Left ventricle myocardium inferior (tissue), 1 donor: ENCODE results near the gene HES6. TPM values are rescaled to one million over a fixed set of nuclear protein-coding genes. Genes with fewer than 3 reads are reported as not detected.

Experiments used
- DNase-seq: peaks from one replicate; pipeline ENCODE4 v3.0.0-alpha.2; 2020
- H3K27ac ChIP-seq: fragments of 200-600 bp; replicated peaks from 2 replicates; pipeline ENCODE4 v1.8.0; 2021
- H3K27me3 ChIP-seq: fragments of 200-600 bp; 2 replicates; pipeline ENCODE4 v1.8.0; 2021; ENCODE audit warnings: low read depth
- H3K36me3 ChIP-seq: fragments of 200-600 bp; 2 replicates; pipeline ENCODE4 v1.8.0; 2021
- H3K4me1 ChIP-seq: fragments of 200-600 bp; 2 replicates; pipeline ENCODE4 v1.8.0; 2021
- H3K4me3 ChIP-seq: fragments of 200-600 bp; 2 replicates; pipeline ENCODE4 v1.8.0; 2021; ENCODE audit warnings: mild to moderate bottlenecking, moderate library complexity
- H3K9me3 ChIP-seq: fragments of 200-600 bp; replicated peaks from 2 replicates; pipeline ENCODE4 v1.8.0; 2021
- CTCF ChIP-seq: fragments of 200-600 bp; IDR thresholded peaks from 2 replicates; pipeline ENCODE4 v1.8.0; 2021; ENCODE audit warnings: antibody characterized with exemption, mild to moderate bottlenecking, borderline replicate concordance
- intact Hi-C: fragments of 100-400 bp; cut with micrococcal nuclease; formaldehyde crosslinking; loops from one replicate; pipeline ENCODE4 v1.11.0; 2022
- total RNA-seq: library from RNA; stranded (reverse); fragmentation: NEBNext Ultra II Directional; extraction: Animal tissue kit (Norgen Biotek cat#: 25700); gene quantifications from one replicate; pipeline ENCODE4 v1.2.1, GENCODE V29; 2021
- donor health status: DM: no; HTN: yes; CAD: no; lungs with severe emphysema.

HES6 gene
- total RNA-seq, 1 donor from 2014 or later, result 2.7 TPM

GRCh38 chr2:238224356-238225035 lies 15.3 kb downstream of the HES6 start:
- TF ChIP-seq CTCF, result no peak
- H3K27me3 ChIP-seq, result no peaks in the 10 kb centered on the region
- no peaks in the 10 kb centered on the region for H3K36me3 ChIP-seq
- intact Hi-C loops, result no loop called here
- no peaks in the 10 kb centered on the region for H3K9me3 ChIP-seq
- H3K4me1 ChIP-seq, result peaks cover 20% of the 10 kb centered on the region
- no peak overlapping the region for H3K4me3 ChIP-seq
- no peak for DNase-seq
- no peak overlapping the region for H3K27ac ChIP-seq

- peak overlapping the region; percentile 21 for H3K27ac ChIP-seq
- H3K4me1 ChIP-seq, result peaks cover 18% of the 10 kb centered on the region
- intact Hi-C loops, result no loop called here
- H3K9me3 ChIP-seq, result no peaks in the 10 kb centered on the region
- no peaks in the 10 kb centered on the region for H3K36me3 ChIP-seq
- DNase-seq, result no peak
- H3K4me3 ChIP-seq, result peak overlapping the region; percentile 46
- no peak for TF ChIP-seq CTCF
- H3K27me3 ChIP-seq, result no peaks in the 10 kb centered on the region
Measured at GRCh38 chr2:238220892-238221521, 18.8 kb downstream of the HES6 start.

DNA sequence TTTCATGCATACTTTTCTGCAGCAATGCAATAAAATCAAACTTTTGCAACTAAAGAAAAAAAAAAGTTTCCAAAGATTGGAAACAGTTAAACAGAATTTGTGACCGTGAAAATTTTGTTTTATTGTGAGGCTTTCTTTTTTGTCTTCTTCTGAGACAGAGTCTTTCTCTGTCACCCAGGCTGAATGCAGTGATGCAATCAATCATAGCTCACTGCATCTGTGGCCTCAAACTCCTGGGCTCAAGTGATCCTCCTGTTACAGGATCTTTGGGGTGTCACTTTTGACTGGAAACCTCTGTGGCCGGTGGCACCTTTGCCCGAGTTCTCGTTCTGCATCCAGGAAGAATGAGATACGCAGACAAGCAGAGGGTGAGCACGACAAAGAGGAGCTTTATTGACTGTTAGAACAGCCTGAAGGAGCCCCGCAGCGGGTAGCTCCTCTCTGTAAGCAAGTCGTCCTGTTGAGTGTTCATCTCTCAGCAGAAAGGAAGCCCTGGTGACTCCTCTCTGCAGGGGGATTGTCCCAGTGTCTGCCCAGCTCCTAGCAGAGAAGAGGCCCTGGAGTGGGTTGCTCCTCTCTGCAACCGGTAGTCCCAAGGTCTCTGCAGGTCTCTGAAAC lies 19.5 kb downstream of the HES6 start:
- TF ChIP-seq CTCF, result no peak
- no peaks in the 10 kb centered on the region for H3K36me3 ChIP-seq
- H3K27me3 ChIP-seq, result no peaks in the 10 kb centered on the region
- no peaks in the 10 kb centered on the region for H3K9me3 ChIP-seq
- H3K4me1 ChIP-seq, result peaks cover 12% of the 10 kb centered on the region
- no peak overlapping the region for H3K4me3 ChIP-seq
- DNase-seq, result no peak
- H3K27ac ChIP-seq, result peak overlapping the region; percentile 21
- intact Hi-C loops, result no loop called here

DNA sequence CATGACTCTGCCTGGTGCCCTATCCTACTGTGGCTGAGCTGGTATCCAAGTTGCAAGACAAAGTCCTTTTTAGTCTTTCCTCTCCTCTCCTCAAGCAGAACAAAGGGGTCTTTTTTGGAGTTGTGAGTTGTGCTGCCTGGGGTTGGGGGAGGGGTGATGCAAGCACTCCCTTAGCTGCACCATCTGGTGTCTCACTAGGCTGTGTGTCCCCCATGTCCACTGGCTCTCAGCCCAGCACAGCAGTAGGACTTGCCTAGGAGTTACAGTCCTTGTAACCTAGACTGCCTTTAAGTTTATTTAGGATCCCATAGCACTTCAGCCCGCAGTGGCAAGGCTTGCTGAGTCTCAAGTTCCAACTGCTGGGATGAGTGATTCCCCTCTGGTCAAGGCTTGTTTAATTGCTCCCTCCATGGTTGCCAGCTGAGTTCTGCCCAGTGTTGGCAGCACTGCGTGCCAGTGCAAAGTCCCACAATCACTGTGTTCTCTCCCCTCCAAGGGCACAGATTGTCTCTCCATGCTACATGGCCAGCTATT lies 23.1 kb downstream of the HES6 start:
- no peak for DNase-seq
- intact Hi-C loops, result no loop called here

DNA sequence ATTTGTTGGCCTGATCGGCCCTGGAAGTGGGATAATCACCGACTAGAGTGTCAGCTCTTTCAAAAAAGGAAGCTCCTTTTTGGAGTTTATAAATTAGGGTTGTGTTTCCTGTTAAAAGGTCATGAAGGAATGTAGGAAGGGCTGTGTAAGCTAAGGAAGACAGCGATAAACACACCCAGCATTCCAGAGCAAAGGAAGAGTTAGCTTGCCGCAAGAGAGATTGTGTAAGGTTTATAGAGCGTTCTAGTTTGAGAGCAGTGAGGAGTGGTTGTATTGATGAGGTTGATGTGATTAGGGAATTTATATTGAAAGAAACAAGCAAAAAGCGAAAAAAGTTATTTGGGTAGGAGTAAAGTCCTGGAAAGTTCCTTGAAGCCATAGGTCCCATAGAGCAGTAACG lies 32.8 kb downstream of the HES6 start:
- no peak for TF ChIP-seq CTCF
- Histone ChIP-seq H3K9me3 (no peaks in the 10 kb centered on the region), H3K36me3 (no peaks in the 10 kb centered on the region)

More for the DNA sequence above, 23.1 kb downstream of the HES6 start:
- no peaks in the 10 kb centered on the region for H3K9me3 ChIP-seq
- no peaks in the 10 kb centered on the region for H3K36me3 ChIP-seq
- no peak overlapping the region for H3K4me3 ChIP-seq
- H3K27me3 ChIP-seq, result no peaks in the 10 kb centered on the region
- peaks cover 12% of the 10 kb centered on the region for H3K4me1 ChIP-seq
- peak overlapping the region; percentile 62 for H3K27ac ChIP-seq
- TF ChIP-seq CTCF, result no peak

More for the DNA sequence above, 32.8 kb downstream of the HES6 start:
- Histone ChIP-seq H3K27ac (no peak overlapping the region), H3K4me1 (peaks cover 16% of the 10 kb centered on the region), H3K27me3 (peaks cover 3% of the 10 kb centered on the region), H3K4me3 (no peak overlapping the region)
- DNase-seq, result no peak
- intact Hi-C loops, result no loop called here
